Activated B cell treated with CpG ODN at 0.5 μM for 24 hours (primary cell): Measurements from ENCODE around the gene CBARP. TPM values are rescaled to one million over a fixed set of nuclear protein-coding genes. Genes with fewer than 3 reads are reported as not detected.

Source experiments
- ATAC-seq: fragments of 200-7000 bp; cut with Tn5 transposase; one replicate; pipeline ENCODE4 v1.10.0; 2021; ENCODE audit warnings: low read depth, mild to moderate bottlenecking, moderate library complexity
- CTCF ChIA-PET: fragments of 350-600 bp; sonication (Branson Sonifier 250); formaldehyde crosslinking; loops from one replicate; lab custom pipeline; 2021; ENCODE audit warnings: antibody characterized with exemption; lab: Charles Lee
- POLR2A ChIA-PET: fragments of 350-600 bp; sonication (Branson Sonifier 250); formaldehyde crosslinking; loops from one replicate; lab custom pipeline; 2021; ENCODE audit warnings: antibody characterized with exemption; lab: Charles Lee
- DNase-seq: peaks from one replicate; pipeline ENCODE4 v3.0.0; 2022
- H3K27ac Mint-ChIP-seq: one replicate; pipeline ENCODE4 v1.8.0; 2020; ENCODE audit warnings: mixed read lengths
- H3K27me3 Mint-ChIP-seq: one replicate; pipeline ENCODE4 v1.8.0; 2021; ENCODE audit warnings: mixed read lengths
- H3K36me3 Mint-ChIP-seq: one replicate; pipeline ENCODE4 v1.8.0; 2021; ENCODE audit warnings: low read depth, mixed read lengths
- H3K4me1 Mint-ChIP-seq: one replicate; pipeline ENCODE4 v1.8.0; 2021; ENCODE audit warnings: mixed read lengths
- H3K4me3 Mint-ChIP-seq: one replicate; pipeline ENCODE4 v1.8.0; 2020; ENCODE audit warnings: mild to moderate bottlenecking, mixed read lengths
- H3K9me3 Mint-ChIP-seq: one replicate; pipeline ENCODE4 v1.8.0; 2020; ENCODE audit warnings: mixed read lengths
- CTCF ChIP-seq: fragments of 200-600 bp; IDR thresholded peaks from one replicate; pipeline ENCODE4 v1.8.0; 2022; ENCODE audit warnings: antibody characterized with exemption, mild to moderate bottlenecking
- intact Hi-C: fragments of 100-400 bp; cut with micrococcal nuclease; formaldehyde crosslinking; loops from one replicate; pipeline ENCODE4 v1.15.1; 2024
- total RNA-seq: library from RNA; stranded (reverse); gene quantifications from 2 replicates; pipeline ENCODE4 v1.2.3, GENCODE V29; 2022

Gene CBARP
- total RNA-seq, 1 donor from 2014 or later, result 0.64 TPM

DNA sequence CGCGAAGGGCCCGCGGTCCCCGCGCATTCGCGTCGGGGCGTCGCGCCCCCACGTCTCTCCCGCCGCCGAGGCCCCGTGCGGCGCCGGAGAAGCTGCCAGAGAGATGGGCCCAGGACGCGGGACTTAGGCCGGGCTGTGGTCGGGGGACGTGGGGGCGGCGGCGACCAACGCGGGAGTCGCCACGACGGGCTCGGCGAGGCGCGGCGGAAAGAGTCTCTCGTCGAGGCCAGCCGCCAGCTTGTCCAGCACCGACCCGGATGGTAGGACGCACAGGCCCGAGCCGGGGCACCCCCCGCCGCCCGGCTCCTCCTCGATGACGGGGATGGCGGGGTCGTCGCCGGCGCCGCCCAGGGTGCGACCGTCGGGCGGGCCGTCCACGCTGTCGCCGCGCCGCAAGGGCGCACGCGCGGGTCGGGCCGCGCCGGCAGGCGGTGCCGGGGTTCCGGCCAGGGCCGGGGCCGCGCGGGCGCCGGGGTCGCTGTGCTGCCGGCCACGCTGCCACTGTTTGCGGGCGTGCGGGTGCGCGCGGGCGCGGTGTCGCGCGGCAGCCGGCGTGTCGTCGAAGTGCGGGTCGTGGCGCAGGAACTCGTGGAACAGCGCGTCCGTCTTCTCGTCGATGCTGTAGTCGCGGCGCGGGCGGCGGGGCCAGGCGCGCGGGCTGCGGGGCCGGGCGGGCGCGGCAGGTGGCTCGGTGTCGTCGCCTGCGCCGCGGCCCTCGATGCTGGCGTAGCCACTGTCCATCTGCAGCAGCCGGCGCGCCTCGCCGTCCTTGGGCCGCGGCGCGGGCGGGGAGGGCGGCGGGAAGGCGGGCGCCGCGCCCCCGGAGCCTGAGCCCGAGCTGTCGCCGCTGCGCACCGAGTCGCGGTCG, 8.5 kb downstream of the CBARP start:
- no peaks in the 10 kb centered on the region for H3K27me3 Mint-ChIP-seq
- no peak overlapping the region for H3K27ac Mint-ChIP-seq
- H3K9me3 Mint-ChIP-seq, result no peaks in the 10 kb centered on the region
- H3K36me3 Mint-ChIP-seq, result peaks cover 12% of the 10 kb centered on the region
- H3K4me3 Mint-ChIP-seq, result no peak overlapping the region
- ChIA-PET POLR2A (no interaction called here), CTCF (no interaction called here)
- no peak for TF ChIP-seq CTCF
- H3K4me1 Mint-ChIP-seq, result no peaks in the 10 kb centered on the region
- DNase-seq (no peak), ATAC-seq (no peak)
- intact Hi-C loops, result no loop called here

GRCh38 chr19:1228161-1228957, 9.4 kb downstream of the CBARP start:
- H3K4me1 Mint-ChIP-seq, result no peaks in the 10 kb centered on the region
- H3K27ac Mint-ChIP-seq, result no peak overlapping the region
- TF ChIP-seq CTCF, result no peak
- POLR2A ChIA-PET, result no interaction called here
- DNase-seq (no peak), ATAC-seq (no peak)
- intact Hi-C loops, result no loop called here
- H3K4me3 Mint-ChIP-seq, result no peak overlapping the region
- no peaks in the 10 kb centered on the region for H3K9me3 Mint-ChIP-seq
- H3K36me3 Mint-ChIP-seq, result peaks cover 12% of the 10 kb centered on the region
- CTCF ChIA-PET, result no interaction called here
- H3K27me3 Mint-ChIP-seq, result no peaks in the 10 kb centered on the region

GRCh38 chr19:1227304-1228054, 10.3 kb downstream of the CBARP start:
- ChIA-PET POLR2A (no interaction called here), CTCF (no interaction called here)
- peaks cover 2% of the 10 kb centered on the region for H3K4me1 Mint-ChIP-seq
- no peak overlapping the region for H3K27ac Mint-ChIP-seq
- H3K27me3 Mint-ChIP-seq, result no peaks in the 10 kb centered on the region
- no peak for TF ChIP-seq CTCF
- intact Hi-C loops, result no loop called here
- H3K9me3 Mint-ChIP-seq, result no peaks in the 10 kb centered on the region
- H3K36me3 Mint-ChIP-seq, result peaks cover 17% of the 10 kb centered on the region
- no peak for DNase-seq
- no peak for ATAC-seq
- H3K4me3 Mint-ChIP-seq, result no peak overlapping the region

DNA sequence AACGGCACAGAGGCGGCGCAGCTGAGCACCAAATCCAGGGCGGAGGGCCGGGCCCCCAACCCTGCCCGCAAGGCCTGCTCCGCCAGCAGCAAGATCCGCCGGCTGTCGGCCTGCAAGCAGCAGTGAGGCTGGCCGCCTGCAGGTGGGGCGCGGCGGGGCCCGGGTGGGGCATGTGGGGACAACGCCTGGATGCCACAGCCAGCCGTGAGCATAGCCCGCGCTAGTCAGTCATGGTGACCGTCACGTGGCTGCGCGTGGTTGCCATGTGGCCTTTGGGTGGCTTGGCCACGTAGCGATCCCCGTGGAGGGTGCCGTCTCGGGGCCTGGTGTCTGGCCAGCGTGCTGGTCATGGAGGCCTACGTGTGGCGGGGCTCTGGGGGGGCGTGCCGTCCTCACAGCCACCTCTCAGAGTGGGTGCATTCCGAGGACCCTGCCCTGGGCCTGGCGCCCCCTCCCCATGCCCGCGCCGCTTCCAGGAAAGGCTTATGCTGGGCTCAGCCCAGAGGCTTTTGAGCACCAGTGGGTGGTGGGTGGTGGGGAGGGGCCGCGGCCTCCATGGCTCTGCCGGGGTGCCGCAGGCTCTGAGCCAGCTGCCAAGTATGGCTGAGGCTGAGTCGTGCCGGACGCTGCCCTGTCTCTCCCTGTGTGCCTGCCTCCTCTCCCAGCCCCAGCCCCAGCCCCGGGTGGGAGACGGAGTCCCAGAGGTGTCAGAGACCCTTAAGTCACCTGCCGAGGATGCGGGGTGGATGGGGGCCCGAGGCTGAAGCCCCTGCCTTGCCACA, 11.1 kb downstream of the CBARP start:
- intact Hi-C loops, result no loop called here
- POLR2A ChIA-PET, result no interaction called here
- CTCF ChIA-PET, result no interaction called here
- Mint-ChIP-seq H3K4me3 (no peak overlapping the region), H3K27ac (no peak overlapping the region), H3K36me3 (peaks cover 17% of the 10 kb centered on the region), H3K27me3 (no peaks in the 10 kb centered on the region), H3K9me3 (no peaks in the 10 kb centered on the region), H3K4me1 (peaks cover 2% of the 10 kb centered on the region)
- no peak for TF ChIP-seq CTCF
- DNase-seq (no peak), ATAC-seq (no peak)
